Measurements from ENCODE around the gene BBS2. TPM values are rescaled to one million over a fixed set of nuclear protein-coding genes. Genes with fewer than 3 reads are reported as not detected.
"Not testable (repeated sequence)": the region's sequence is repeated elsewhere in the genome, so short reads cannot be mapped to it uniquely, and the experiment has no call there.

The BBS2 gene
- total and polyA plus RNA-seq, 2 experiments from 2014 or later = 13.7 to 25.2 TPM

- TF ChIP-seq CTCF (conservative IDR thresholded peaks at IDR 0.05; ENCODE audit: low read depth in 2 of 2) = no peak
- no peak for TF ChIP-seq EZH2 (IDR thresholded peaks at IDR 0.05; ENCODE audit: low read depth, unreplicated experiment)
- TF ChIP-seq, protein P1, sequence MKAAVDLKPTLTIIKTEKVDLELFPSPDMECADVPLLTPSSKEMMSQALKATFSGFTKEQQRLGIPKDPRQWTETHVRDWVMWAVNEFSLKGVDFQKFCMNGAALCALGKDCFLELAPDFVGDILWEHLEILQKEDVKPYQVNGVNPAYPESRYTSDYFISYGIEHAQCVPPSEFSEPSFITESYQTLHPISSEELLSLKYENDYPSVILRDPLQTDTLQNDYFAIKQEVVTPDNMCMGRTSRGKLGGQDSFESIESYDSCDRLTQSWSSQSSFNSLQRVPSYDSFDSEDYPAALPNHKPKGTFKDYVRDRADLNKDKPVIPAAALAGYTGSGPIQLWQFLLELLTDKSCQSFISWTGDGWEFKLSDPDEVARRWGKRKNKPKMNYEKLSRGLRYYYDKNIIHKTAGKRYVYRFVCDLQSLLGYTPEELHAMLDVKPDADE (IDR thresholded peaks at IDR 0.05) = no peak
- TF ChIP-seq CREB1 (CRISPR knock-in tag; IDR thresholded peaks at IDR 0.05; ENCODE audit: low read depth) = no peak
- no peak for TF ChIP-seq STAT1 (IDR thresholded peaks at IDR 0.05; ENCODE audit: unreplicated experiment)
- no peak for TF ChIP-seq POLR2AphosphoS5 (IDR thresholded peaks at IDR 0.05; ENCODE audit: low read depth)
- no peak for TF ChIP-seq EZH2phosphoT487 (IDR thresholded peaks at IDR 0.05; ENCODE audit: unreplicated experiment)
- no peak for TF ChIP-seq JUNB (IDR thresholded peaks at IDR 0.05; ENCODE audit: unreplicated experiment)
Observed at GRCh38 chr16:56491657-56492261, 28.1 kb downstream of the BBS2 start (continued).

- H3K4me3 ChIP-seq; H3K4me2 ChIP-seq; H3K4me1 Mint-ChIP-seq; DNase-seq (ENCODE audit: low spot score); ATAC-seq; H3F3A ChIP-seq (replicated peaks; ENCODE audit: low read depth); H3K27ac Mint-ChIP-seq; H3K9me2 ChIP-seq (ENCODE audit: insufficient read depth); H3K27me3 Mint-ChIP-seq (ENCODE audit: insufficient read depth, low read depth, poor library complexity); H3K27me3 ChIP-seq (ENCODE audit: insufficient read depth); H3K36me3 ChIP-seq (ENCODE audit: insufficient read depth); H3K4me3 Mint-ChIP-seq; H3K36me3 Mint-ChIP-seq (ENCODE audit: low read depth); H3K9me3 Mint-ChIP-seq; H3K4me1 ChIP-seq (ENCODE audit: insufficient read depth); H3K79me2 ChIP-seq (replicated peaks; ENCODE audit: insufficient read depth); H2AFZ ChIP-seq; H3K27ac ChIP-seq (ENCODE audit: low read depth); H4K20me1 ChIP-seq (replicated peaks; ENCODE audit: insufficient read depth): not testable (repeated sequence)
Observed at GRCh38 chr16:56488868-56489267, 31.0 kb downstream of the BBS2 start.

DNA sequence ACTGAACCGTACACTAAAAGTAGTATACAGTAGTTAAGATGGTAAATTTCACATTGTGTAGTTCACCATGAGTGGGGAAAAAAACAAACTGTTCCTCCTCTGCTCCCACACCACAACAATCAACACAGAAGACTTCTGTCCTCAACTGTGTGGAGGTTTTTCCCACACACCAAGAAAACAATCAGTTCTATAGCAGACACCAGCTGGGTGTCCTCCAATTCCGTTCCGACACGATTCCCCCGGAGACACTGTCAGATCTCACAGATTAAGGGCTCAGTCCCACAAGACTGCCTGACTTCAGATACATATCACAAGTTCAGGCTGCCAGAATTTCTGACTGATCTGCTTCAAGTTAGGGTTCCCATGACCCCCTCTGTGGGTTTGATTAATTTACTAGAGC, 31.8 kb downstream of the BBS2 start:
- Histone ChIP-seq H3K4me3 (no peak overlapping the region), H3K9me2 (ENCODE audit: insufficient read depth) (no peaks in the 10 kb centered on the region), H4K20me1 (replicated peaks; ENCODE audit: insufficient read depth) (no peaks in the 10 kb centered on the region), H3K4me2 (no peak overlapping the region), H3K27ac (ENCODE audit: low read depth) (no peak overlapping the region), H3K36me3 (ENCODE audit: insufficient read depth) (no peaks in the 10 kb centered on the region), H3K79me2 (replicated peaks; ENCODE audit: insufficient read depth) (no peaks in the 10 kb centered on the region), H3F3A (replicated peaks; ENCODE audit: low read depth) (no peaks in the 10 kb centered on the region), H3K4me1 (ENCODE audit: insufficient read depth) (no peaks in the 10 kb centered on the region), H3K27me3 (ENCODE audit: insufficient read depth) (no peaks in the 10 kb centered on the region), H2AFZ (no peak overlapping the region)
- ATAC-seq = no peak
- Mint-ChIP-seq H3K36me3 (ENCODE audit: low read depth) (no peaks in the 10 kb centered on the region), H3K27ac (no peak overlapping the region), H3K4me1 (no peaks in the 10 kb centered on the region), H3K9me3 (no peaks in the 10 kb centered on the region), H3K27me3 (ENCODE audit: insufficient read depth, low read depth, poor library complexity) (peaks cover 2% of the 10 kb centered on the region), H3K4me3 (no peak overlapping the region)
- TF ChIP-seq POLR2AphosphoS5 (IDR thresholded peaks at IDR 0.05; ENCODE audit: low read depth) = no peak
- TF ChIP-seq, protein P2, sequence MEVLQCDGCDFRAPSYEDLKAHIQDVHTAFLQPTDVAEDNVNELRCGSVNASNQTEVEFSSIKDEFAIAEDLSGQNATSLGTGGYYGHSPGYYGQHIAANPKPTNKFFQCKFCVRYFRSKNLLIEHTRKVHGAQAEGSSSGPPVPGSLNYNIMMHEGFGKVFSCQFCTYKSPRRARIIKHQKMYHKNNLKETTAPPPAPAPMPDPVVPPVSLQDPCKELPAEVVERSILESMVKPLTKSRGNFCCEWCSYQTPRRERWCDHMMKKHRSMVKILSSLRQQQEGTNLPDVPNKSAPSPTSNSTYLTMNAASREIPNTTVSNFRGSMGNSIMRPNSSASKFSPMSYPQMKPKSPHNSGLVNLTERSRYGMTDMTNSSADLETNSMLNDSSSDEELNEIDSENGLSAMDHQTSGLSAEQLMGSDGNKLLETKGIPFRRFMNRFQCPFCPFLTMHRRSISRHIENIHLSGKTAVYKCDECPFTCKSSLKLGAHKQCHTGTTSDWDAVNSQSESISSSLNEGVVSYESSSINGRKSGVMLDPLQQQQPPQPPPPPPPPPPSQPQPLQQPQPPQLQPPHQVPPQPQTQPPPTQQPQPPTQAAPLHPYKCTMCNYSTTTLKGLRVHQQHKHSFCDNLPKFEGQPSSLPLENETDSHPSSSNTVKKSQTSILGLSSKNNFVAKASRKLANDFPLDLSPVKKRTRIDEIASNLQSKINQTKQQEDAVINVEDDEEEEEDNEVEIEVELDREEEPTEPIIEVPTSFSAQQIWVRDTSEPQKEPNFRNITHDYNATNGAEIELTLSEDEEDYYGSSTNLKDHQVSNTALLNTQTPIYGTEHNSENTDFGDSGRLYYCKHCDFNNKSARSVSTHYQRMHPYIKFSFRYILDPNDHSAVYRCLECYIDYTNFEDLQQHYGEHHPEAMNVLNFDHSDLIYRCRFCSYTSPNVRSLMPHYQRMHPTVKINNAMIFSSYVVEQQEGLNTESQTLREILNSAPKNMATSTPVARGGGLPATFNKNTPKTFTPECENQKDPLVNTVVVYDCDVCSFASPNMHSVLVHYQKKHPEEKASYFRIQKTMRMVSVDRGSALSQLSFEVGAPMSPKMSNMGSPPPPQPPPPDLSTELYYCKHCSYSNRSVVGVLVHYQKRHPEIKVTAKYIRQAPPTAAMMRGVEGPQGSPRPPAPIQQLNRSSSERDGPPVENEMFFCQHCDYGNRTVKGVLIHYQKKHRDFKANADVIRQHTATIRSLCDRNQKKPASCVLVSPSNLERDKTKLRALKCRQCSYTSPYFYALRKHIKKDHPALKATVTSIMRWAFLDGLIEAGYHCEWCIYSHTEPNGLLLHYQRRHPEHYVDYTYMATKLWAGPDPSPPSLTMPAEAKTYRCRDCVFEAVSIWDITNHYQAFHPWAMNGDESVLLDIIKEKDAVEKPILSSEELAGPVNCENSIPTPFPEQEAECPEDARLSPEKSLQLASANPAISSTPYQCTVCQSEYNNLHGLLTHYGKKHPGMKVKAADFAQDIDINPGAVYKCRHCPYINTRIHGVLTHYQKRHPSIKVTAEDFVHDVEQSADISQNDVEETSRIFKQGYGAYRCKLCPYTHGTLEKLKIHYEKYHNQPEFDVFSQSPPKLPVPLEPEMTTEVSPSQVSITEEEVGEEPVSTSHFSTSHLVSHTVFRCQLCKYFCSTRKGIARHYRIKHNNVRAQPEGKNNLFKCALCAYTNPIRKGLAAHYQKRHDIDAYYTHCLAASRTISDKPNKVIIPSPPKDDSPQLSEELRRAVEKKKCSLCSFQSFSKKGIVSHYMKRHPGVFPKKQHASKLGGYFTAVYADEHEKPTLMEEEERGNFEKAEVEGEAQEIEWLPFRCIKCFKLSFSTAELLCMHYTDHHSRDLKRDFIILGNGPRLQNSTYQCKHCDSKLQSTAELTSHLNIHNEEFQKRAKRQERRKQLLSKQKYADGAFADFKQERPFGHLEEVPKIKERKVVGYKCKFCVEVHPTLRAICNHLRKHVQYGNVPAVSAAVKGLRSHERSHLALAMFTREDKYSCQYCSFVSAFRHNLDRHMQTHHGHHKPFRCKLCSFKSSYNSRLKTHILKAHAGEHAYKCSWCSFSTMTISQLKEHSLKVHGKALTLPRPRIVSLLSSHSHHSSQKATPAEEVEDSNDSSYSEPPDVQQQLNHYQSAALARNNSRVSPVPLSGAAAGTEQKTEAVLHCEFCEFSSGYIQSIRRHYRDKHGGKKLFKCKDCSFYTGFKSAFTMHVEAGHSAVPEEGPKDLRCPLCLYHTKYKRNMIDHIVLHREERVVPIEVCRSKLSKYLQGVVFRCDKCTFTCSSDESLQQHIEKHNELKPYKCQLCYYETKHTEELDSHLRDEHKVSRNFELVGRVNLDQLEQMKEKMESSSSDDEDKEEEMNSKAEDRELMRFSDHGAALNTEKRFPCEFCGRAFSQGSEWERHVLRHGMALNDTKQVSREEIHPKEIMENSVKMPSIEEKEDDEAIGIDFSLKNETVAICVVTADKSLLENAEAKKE (CRISPR knock-in tag; IDR thresholded peaks at IDR 0.05) = no peak
- no peak for TF ChIP-seq CREB1 (CRISPR knock-in tag; IDR thresholded peaks at IDR 0.05; ENCODE audit: low read depth)
- DNase-seq (ENCODE audit: low spot score) = no peak
